NCI-H1417 (cell line): ENCODE results near the gene BPIFB3.
"Not testable (repeated sequence)": the region's sequence is repeated elsewhere in the genome, so short reads cannot be mapped to it uniquely, and the experiment has no call there.

Experiments used
- DNase-seq, 3 experiments: peaks; one replicate each; lab custom pipeline; 2025; lab: John Stamatoyannopoulos, UW

BPIFB3 gene

GRCh38 chr20:33028875-33029274 lies 24.8 kb upstream of the BPIFB3 start:
- no peak for DNase-seq

- no peak for DNase-seq
Observed at GRCh38 chr20:33030076-33030475, 23.6 kb upstream of the BPIFB3 start.

- no peak for DNase-seq
Observed at GRCh38 chr20:33030569-33030968, 23.1 kb upstream of the BPIFB3 start.

- no peak for DNase-seq
Observed at GRCh38 chr20:33031531-33031930, 22.2 kb upstream of the BPIFB3 start, which contains the start of gene BPIFB6. TSS of gene BPIFB6 (plus strand) at chr20:33031648. CDS start at chr20:33031648, 0 bp downstream.

- no peak for DNase-seq
Observed at GRCh38 chr20:33032555-33032954, 21.1 kb upstream of the BPIFB3 start.

GRCh38 chr20:33033381-33033780 lies 20.3 kb upstream of the BPIFB3 start:
- DNase-seq = no peak

- no peak for DNase-seq
Observed at GRCh38 chr20:33034115-33034514, 19.6 kb upstream of the BPIFB3 start.

GRCh38 chr20:33034901-33035492 lies 18.7 kb upstream of the BPIFB3 start:
- no peak for DNase-seq

- no peak for DNase-seq
Observed at GRCh38 chr20:33037456-33037855, 16.2 kb upstream of the BPIFB3 start.

- no peak for DNase-seq
Observed at GRCh38 chr20:33038243-33038642, 15.5 kb upstream of the BPIFB3 start.

GRCh38 chr20:33042430-33042829 lies 11.3 kb upstream of the BPIFB3 start:
- no peak for DNase-seq

GRCh38 chr20:33042983-33043730 lies 10.5 kb upstream of the BPIFB3 start:
- no peak for DNase-seq

GRCh38 chr20:33043731-33044181 lies 9.9 kb upstream of the BPIFB3 start:
- DNase-seq = no peak

- DNase-seq = not testable (repeated sequence)
Observed at GRCh38 chr20:33045129-33045721, 8.5 kb upstream of the BPIFB3 start.

GRCh38 chr20:33046412-33046811 lies 7.3 kb upstream of the BPIFB3 start:
- DNase-seq = no peak

GRCh38 chr20:33051333-33051732 lies 2.4 kb upstream of the BPIFB3 start:
- DNase-seq = no peak

GRCh38 chr20:33054381-33054780 lies 678 bp downstream of the BPIFB3 start:
- no peak for DNase-seq

- no peak for DNase-seq
Observed at GRCh38 chr20:33054791-33055190, 1.1 kb downstream of the BPIFB3 start.

- DNase-seq = no peak
Observed at GRCh38 chr20:33059136-33059535, 5.4 kb downstream of the BPIFB3 start.

GRCh38 chr20:33059741-33060390 lies 6.2 kb downstream of the BPIFB3 start:
- DNase-seq = no peak

GRCh38 chr20:33061658-33062028 lies 7.9 kb downstream of the BPIFB3 start:
- no peak for DNase-seq

GRCh38 chr20:33062105-33062824 lies 8.6 kb downstream of the BPIFB3 start:
- DNase-seq = no peak
